Activated naive CD4-positive, alpha-beta T cell treated with Interleukin-2 at 50 U/mL for 16 hours (primary cell): Measurements from ENCODE around the gene STK32C.

Experiments
- DNase-seq: peaks from one replicate; pipeline ENCODE4 v3.0.0-alpha.2; 2020

STK32C gene

DNA sequence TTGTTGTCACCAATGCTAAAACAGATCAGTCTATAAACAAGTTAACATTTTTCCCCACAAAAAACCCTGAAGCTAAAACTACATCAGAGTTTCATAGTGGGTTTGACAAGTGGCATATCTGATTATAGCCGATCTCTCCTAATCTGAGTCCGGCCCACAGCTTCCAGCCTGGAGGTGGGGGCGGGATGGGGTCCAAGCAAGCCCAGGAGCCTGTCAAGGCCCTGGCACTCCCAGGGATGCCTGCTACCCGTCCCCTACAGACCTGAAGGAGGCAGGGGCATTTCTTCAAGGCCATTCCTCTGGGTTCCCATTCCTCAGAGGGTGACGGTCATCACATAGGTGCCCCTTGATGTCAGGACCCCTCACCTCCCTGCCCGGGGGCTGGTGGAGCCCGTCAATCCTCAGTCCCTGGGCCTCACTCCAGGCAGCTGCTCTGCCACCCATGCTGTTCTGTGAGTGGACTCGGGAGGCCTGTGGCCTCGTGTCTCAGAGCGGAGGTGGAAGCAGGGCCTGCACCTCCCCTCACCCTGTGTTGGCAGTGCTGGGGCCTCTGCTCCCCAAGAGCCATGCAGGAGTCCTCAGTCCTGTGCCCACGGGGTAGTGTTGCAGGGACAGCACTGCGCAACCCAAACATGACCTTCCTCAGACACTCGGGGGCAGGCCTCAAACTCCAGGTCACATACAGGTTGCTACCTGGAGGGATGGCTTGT, 112.2 kb downstream of the STK32C start:
- no peak for DNase-seq

DNA sequence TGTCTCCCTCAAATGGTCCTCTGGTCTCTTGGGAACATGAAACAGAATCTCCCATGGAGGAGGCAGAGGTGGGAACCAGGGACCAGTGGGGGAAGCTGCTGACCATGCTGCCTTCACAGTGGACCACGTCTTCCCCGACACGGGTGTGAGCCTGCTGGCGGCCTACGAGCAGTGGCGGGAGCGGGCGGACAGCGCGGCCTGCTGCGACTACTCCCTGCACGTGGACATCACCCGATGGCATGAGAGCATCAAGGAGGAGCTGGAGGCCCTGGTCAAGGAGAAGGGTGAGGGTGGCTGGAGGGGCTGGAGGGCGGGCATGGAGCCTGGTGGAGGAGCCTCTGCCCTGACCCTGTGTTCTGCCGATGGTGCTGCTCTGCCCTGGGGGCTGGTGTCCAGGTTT, 113.0 kb downstream of the STK32C start:
- no peak for DNase-seq

GRCh38 chr10:132193907-132194552, 113.7 kb downstream of the STK32C start:
- no peak for DNase-seq

DNA sequence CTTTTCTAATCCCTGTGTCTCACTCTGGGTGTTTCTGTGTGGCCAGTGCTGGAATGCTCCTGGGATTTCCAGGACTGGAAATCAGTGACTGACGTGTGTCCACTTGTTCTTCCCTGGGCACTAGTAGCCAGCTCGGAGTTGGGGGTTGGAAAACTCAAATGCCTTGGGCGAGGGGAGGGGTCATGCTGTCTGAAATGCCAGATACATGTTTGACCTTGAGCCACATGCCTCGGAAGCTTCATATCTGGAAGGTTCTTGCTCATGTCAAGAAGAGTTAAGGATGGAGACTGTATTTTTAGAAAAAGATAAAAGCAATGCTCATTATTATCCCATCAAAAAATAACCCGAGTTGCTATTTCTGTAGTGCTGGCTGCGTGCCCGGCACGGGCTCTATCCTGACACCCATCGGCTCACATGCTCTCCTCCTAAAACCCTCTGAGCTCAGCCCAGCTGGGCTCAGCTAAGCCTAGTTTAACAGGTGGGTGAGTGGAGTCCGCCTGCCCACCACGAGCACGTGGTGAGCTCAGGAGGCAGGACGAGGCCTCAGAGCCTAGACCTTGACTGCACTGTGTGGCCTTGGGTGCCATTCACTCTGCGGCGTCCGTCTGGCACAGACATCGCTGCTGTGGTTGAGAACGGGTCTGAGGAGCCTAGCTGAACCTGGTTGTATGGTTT, 114.6 kb downstream of the STK32C start:
- no peak for DNase-seq

DNA sequence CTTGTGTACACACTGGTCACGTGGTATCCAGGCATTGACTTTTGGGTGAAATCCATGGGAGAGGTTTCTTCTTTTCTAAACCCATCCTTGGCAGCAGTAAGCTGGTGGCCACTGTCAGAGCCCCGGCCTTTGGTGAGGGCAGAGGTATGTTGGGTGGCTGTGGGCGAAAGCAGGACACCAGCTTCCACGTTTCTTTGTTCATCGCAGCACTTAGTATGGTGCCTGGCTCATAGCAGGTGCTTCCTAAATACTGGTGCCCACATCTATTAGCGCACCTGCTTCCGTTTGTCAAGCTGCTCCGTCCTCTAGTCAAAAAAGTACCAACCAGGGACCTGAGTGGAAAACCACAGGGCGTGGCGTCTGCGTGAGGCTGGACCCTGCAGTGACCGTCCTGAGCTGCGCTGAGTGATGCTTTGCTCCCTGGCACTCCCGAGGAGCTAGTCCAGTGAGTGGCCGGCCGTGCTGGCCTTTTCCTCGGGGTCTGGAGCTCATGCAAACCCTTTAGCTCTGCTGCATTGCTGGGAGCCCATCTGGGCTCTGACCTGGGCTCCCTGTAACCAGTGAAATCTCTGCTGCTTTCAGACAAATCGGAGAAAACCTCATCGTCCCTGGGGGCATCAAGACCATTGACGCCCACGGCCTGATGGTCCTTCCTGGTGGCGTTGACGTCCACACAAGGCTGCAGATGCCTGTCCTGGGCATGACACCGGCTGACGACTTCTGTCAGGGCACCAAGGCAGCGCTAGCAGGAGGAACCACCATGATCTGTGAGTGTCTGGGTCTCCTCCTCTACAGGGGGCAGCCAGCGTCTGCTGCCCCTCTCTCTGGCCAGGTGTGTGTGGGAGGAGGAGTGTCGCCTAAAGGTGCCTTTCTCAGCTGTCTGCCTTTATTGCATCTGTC, 115.4 kb downstream of the STK32C start:
- no peak for DNase-seq

GRCh38 chr10:132189810-132190422, 117.8 kb downstream of the STK32C start:
- DNase-seq, result no peak

- no peak for DNase-seq
These were observed 118.7 kb downstream of the STK32C start for GRCh38 chr10:132189016-132189415.

- DNase-seq, result no peak
These were observed 119.4 kb downstream of the STK32C start for GRCh38 chr10:132188331-132188730.

- no peak for DNase-seq
These were observed 120.2 kb downstream of the STK32C start for GRCh38 chr10:132187430-132188138.

- DNase-seq, result no peak
These were observed 121.0 kb downstream of the STK32C start, which contains the start of gene DPYSL4 for GRCh38 chr10:132186488-132187429. Gene DPYSL4 (plus strand): TSS chr10:132186948. CDS start chr10:132187064, 116 bp downstream.

DNA sequence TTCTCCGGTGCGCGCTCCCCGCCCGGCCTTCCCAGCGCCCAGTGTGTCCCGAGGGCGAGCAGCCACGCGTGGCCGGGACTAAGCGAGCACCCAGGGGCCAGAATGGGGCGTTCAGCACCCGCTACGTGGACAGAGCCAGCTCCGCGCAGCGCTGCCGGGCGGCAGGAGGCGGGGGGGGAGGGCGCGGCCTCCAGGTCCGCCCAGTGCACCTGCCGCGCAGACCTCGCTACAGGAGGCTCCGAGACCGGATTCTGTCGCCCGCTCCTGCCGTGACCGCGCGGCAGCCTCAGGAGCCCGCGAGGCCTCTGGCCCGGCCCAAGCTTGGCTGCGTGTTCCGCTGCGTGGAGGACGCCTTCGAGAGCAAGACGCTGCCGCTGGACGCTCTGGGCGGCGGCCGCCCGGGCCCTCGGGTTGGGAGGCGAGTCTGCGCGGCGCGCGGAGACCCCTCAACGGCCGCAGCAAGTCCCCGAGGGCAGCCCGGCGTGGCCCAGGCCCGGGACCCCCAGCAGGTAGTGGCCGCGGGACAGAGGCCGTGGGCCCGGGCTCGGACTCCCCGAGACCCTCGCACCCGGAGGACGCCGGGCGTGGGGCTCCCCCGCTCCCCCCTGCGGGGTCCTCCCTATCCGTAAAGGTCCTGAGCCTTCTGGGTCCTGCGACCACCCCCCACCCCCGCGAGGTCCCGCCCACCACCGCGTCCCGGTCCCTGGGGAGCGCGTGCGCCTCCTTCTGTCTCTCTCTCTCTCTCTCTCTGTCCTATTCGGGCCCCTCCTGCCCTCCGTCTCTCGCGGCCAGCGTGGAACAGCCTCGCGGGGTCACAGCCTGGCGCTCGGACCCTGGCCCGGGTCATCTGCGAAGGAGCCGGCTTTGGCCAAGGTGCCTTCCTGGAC, 121.9 kb downstream of the STK32C start:
- peak; percentile 46 for DNase-seq

- no peak for DNase-seq
These were observed 122.7 kb downstream of the STK32C start for GRCh38 chr10:132184816-132185593.

DNA sequence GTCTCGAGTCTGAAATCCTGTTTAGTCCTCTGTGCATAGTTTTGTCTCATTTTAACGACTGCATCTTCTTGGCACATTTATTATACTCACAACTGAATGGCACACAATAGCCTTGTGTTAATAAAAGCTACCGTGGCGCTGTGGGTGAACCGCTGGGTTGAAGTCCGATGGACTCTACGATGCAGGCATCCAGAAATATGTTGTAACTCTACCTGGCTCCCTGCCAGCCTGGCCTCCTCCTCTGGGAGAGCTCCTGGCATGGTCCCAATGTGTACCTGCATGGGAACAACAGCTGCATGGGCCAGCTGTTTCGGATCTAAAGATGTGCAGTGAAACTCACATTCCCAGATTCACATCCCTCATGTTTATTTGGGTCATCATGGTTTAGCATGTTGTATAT, 124.7 kb downstream of the STK32C start:
- DNase-seq, result no peak

DNA sequence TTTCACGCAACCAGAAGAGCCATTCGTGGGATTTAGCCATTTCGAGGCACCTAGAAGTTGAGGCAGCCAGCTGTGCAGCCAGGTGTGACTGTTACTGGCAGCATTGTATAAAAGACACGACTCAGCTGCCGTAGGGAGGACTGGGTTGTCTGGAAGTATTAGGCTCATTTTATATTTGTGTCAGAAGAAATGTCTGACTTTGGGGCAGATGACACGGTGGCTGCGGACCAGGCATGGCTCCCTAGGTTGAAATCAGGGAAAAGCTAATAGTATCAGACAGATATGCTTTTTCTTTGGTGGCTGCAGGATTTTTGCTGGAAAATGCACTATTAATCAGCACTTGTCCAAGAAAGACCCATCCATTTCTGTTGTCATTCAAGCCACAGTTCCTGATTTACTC, 125.2 kb downstream of the STK32C start:
- DNase-seq, result no peak

- DNase-seq, result no peak
These were observed 125.9 kb downstream of the STK32C start for GRCh38 chr10:132181691-132182425.

- DNase-seq, result no peak
These were observed 127.0 kb downstream of the STK32C start for GRCh38 chr10:132180736-132181135.

- DNase-seq, result no peak
These were observed 128.0 kb downstream of the STK32C start for GRCh38 chr10:132179551-132180392.
